Measurements from ENCODE around the gene CDC34. TPM values are rescaled to one million over a fixed set of nuclear protein-coding genes. Genes with fewer than 3 reads are reported as not detected.

The CDC34 gene
- total and polyA plus RNA-seq, 9 of the 15 experiments (the other 6 are each of a cell fraction or from before 2014, with no cell fraction given), result 0.80 to 203 (median 65.5) TPM

DNA sequence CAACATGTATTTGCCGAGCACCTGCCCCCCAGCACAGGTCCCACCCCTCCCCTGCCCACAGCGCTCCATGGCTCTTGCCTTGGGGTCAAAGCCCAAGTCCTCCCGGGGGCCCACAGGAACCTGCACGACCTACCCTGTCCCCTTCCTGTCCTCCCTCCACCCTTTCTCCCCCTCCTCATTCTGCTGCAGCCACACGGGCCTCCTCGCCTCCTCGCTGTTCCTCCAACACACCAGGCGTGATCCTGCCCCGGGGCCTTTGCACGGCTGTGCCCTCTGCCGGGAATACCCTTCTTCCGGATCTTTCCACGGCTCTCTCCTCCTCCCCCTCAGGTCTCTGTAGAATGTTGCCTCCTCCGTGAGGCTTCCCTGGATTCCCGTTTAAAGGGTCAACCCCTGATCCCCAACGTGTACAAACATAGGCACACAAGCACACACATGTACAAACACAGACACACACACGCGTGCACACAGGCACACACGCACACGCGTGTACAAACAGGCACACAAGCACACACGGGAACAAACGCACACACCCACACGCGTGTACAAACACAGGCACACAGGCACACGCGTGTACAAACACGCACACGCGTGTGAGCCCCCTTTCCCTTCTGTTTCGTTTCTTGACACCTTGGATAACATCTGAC, 32.5 kb upstream of the CDC34 start (continued):
- TF ChIP-seq HNRNPUL1 (IDR thresholded peaks at IDR 0.05; ENCODE audit: low read length), result no peak
- TF ChIP-seq PHF20 (IDR thresholded peaks at IDR 0.05; ENCODE audit: partially characterized antibody), result peak; percentile 29
- TF ChIP-seq, protein P1, sequence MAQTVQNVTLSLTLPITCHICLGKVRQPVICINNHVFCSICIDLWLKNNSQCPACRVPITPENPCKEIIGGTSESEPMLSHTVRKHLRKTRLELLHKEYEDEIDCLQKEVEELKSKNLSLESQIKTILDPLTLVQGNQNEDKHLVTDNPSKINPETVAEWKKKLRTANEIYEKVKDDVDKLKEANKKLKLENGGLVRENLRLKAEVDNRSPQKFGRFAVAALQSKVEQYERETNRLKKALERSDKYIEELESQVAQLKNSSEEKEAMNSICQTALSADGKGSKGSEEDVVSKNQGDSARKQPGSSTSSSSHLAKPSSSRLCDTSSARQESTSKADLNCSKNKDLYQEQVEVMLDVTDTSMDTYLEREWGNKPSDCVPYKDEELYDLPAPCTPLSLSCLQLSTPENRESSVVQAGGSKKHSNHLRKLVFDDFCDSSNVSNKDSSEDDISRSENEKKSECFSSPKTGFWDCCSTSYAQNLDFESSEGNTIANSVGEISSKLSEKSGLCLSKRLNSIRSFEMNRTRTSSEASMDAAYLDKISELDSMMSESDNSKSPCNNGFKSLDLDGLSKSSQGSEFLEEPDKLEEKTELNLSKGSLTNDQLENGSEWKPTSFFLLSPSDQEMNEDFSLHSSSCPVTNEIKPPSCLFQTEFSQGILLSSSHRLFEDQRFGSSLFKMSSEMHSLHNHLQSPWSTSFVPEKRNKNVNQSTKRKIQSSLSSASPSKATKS (CRISPR knock-in tag; IDR thresholded peaks at IDR 0.05), result no peak
- peak; percentile 79 for TF ChIP-seq BCOR (IDR thresholded peaks at IDR 0.05)
- TF ChIP-seq, protein P2, sequence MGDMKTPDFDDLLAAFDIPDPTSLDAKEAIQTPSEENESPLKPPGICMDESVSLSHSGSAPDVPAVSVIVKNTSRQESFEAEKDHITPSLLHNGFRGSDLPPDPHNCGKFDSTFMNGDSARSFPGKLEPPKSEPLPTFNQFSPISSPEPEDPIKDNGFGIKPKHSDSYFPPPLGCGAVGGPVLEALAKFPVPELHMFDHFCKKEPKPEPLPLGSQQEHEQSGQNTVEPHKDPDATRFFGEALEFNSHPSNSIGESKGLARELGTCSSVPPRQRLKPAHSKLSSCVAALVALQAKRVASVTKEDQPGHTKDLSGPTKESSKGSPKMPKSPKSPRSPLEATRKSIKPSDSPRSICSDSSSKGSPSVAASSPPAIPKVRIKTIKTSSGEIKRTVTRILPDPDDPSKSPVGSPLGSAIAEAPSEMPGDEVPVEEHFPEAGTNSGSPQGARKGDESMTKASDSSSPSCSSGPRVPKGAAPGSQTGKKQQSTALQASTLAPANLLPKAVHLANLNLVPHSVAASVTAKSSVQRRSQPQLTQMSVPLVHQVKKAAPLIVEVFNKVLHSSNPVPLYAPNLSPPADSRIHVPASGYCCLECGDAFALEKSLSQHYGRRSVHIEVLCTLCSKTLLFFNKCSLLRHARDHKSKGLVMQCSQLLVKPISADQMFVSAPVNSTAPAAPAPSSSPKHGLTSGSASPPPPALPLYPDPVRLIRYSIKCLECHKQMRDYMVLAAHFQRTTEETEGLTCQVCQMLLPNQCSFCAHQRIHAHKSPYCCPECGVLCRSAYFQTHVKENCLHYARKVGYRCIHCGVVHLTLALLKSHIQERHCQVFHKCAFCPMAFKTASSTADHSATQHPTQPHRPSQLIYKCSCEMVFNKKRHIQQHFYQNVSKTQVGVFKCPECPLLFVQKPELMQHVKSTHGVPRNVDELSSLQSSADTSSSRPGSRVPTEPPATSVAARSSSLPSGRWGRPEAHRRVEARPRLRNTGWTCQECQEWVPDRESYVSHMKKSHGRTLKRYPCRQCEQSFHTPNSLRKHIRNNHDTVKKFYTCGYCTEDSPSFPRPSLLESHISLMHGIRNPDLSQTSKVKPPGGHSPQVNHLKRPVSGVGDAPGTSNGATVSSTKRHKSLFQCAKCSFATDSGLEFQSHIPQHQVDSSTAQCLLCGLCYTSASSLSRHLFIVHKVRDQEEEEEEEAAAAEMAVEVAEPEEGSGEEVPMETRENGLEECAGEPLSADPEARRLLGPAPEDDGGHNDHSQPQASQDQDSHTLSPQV (IDR thresholded peaks at IDR 0.05), result no peak
- TF ChIP-seq, protein P3, sequence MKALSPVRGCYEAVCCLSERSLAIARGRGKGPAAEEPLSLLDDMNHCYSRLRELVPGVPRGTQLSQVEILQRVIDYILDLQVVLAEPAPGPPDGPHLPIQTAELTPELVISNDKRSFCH (CRISPR knock-in tag; IDR thresholded peaks at IDR 0.05), result no peak
- TF ChIP-seq, protein P3 (tag; IDR thresholded peaks at IDR 0.05), result no peak
- peak; percentile 29 to 92; a peak in 2 of 4 replicates for TF ChIP-seq KDM1A (IDR thresholded peaks at IDR 0.05)

Data from K562 (cell line).